HepG2 (cell line): ENCODE measurements around the gene MAVS. TPM values are rescaled to one million over a fixed set of nuclear protein-coding genes. Genes with fewer than 3 reads are reported as not detected.

ENCODE experiments used
- ARID3A ChIP-seq: IDR thresholded peaks from 2 replicates; pipeline ENCODE4 v1.6.1; 2012; ENCODE audit warnings: low read depth, low read length, improper control_type of control experiment
- CEBPG ChIP-seq: IDR thresholded peaks from 2 replicates; pipeline ENCODE4 v1.6.1; 2016
- E2F5 ChIP-seq: sonication (generic); formaldehyde crosslinking; conservative IDR thresholded peaks from 2 replicates; pipeline ENCODE4 v1.4.0; 2020; ENCODE audit warnings: missing genetic modification reagents
- FOXP1 ChIP-seq, 2 experiments: fragments of 450-650 bp in 1 of 2; IDR thresholded peaks; 2 replicates each; pipeline ENCODE4 v1.6.1; 2017 to 2018; ENCODE audit warnings: antibody characterized with exemption in 1 of 2
- GMEB1 ChIP-seq: sonication (generic); formaldehyde crosslinking; IDR thresholded peaks from 2 replicates; pipeline ENCODE4 v1.5.1; 2020; ENCODE audit warnings: missing genetic modification reagents, mild to moderate bottlenecking, borderline replicate concordance
- GPN1 ChIP-seq: sonication (generic); formaldehyde crosslinking; IDR thresholded peaks from 2 replicates; pipeline ENCODE4 v1.5.1; 2020; ENCODE audit warnings: missing genetic modification reagents, borderline replicate concordance
- MTA1 ChIP-seq: sonication (generic); formaldehyde crosslinking; IDR thresholded peaks from 2 replicates; pipeline ENCODE4 v1.4.0; 2020; ENCODE audit warnings: missing genetic modification reagents, mild to moderate bottlenecking, borderline replicate concordance
- POLR2AphosphoS2 ChIP-seq: IDR thresholded peaks from 2 replicates; pipeline ENCODE4 v1.6.1; 2011; ENCODE audit warnings: low read depth, low read length, improper control_type of control experiment
- RCOR2 ChIP-seq: IDR thresholded peaks from 2 replicates; pipeline ENCODE4 v1.6.1; 2016; ENCODE audit warnings: missing biosample characterization, missing genetic modification reagents
- STAG1 ChIP-seq: sonication (generic); formaldehyde crosslinking; IDR thresholded peaks from 2 replicates; pipeline ENCODE4 v1.4.0; 2020; ENCODE audit warnings: missing genetic modification reagents
- TBL1XR1 ChIP-seq: fragments of 150-350 bp; IDR thresholded peaks from 2 replicates; pipeline ENCODE4 v1.6.1; 2014; ENCODE audit warnings: borderline replicate concordance, low read length; ENCODE audit not compliant: partially characterized antibody
- TGIF2 ChIP-seq: IDR thresholded peaks from 2 replicates; pipeline ENCODE4 v1.6.1; 2016; ENCODE audit warnings: control low read depth, missing compliant biosample characterization
- YEATS4 ChIP-seq: sonication (generic); formaldehyde crosslinking; IDR thresholded peaks from 2 replicates; pipeline ENCODE4 v1.4.0; 2020; ENCODE audit warnings: missing genetic modification reagents, borderline replicate concordance
- ZFX ChIP-seq: sonication (generic); formaldehyde crosslinking; IDR thresholded peaks from 2 replicates; pipeline ENCODE4 v1.4.0; 2020; ENCODE audit warnings: mild to moderate bottlenecking, low read depth, missing genetic modification reagents, moderate library complexity
- ZNF407 ChIP-seq: sonication (generic); formaldehyde crosslinking; IDR thresholded peaks from one replicate; pipeline ENCODE4 v1.5.1; 2020; ENCODE audit warnings: mild to moderate bottlenecking, missing genetic modification reagents; ENCODE audit errors: not compliant biosample characterization
- ZNF567 ChIP-seq: sonication (generic); formaldehyde crosslinking; IDR thresholded peaks from 2 replicates; pipeline ENCODE4 v1.8.1; 2023; ENCODE audit warnings: mild to moderate bottlenecking, missing genetic modification reagents, borderline replicate concordance
- polyA plus RNA-seq, 8 experiments: library from polyadenylated mRNA; depleted of rRNA in 3 of 8; stranded (reverse) in 7 of 8; unstranded in 1 of 8; fragments of >200 nt; fragmentation: Illumina TruSeq in 4 of 8; extraction: Trizol in 4 of 8; gene quantifications; 2 replicates each; pipeline versions ENCODE4 v1.2.1 to v1.2.3, GENCODE V29; 2011 to 2016; ENCODE audit warnings: low read depth in 4 of 8, missing spikeins in 1 of 8, mixed read lengths in 1 of 8; ENCODE audit not compliant: insufficient read depth in 1 of 8
- total RNA-seq, 5 experiments: library from RNA; depleted of rRNA; stranded (reverse); fragments of >200 nt; fragmentation: Illumina TruSeq; extraction: Trizol; gene quantifications; 2 replicates each; pipeline ENCODE4 v1.2.3, GENCODE V29; 2016; ENCODE audit warnings: low read depth in 1 of 5

MAVS gene
- total and polyA plus RNA-seq, 2 of the 13 experiments (the other 11 are each of a cell fraction or from before 2014, with no cell fraction given) = 27.3 to 36.6 TPM

- TF ChIP-seq FOXP1 (IDR thresholded peaks at IDR 0.05) (no peak), FOXP1 (CRISPR knock-in tag; IDR thresholded peaks at IDR 0.05) (no peak), POLR2AphosphoS2 (no peak), TBL1XR1 (no peak), ZNF407 (CRISPR knock-in tag) (no peak), ZNF567 (no peak), MTA1 (CRISPR knock-in tag) (no peak), CEBPG (CRISPR knock-in tag) (0 out of 2 replicates have a peak, but pooled peaks have one; percentile 11), GPN1 (no peak), RCOR2 (CRISPR knock-in tag) (no peak), ARID3A (peak; percentile 45), ZFX (CRISPR knock-in tag) (peak; percentile 48; the same call in 1 of the 2 replicates), STAG1 (no peak), GMEB1 (no peak), TGIF2 (CRISPR knock-in tag) (no peak), YEATS4 (CRISPR knock-in tag) (no peak), E2F5 (CRISPR knock-in tag) (no peak)
Observed at GRCh38 chr20:3871550-3872265, 25.1 kb downstream of the MAVS start (continued).
